Mesendoderm (in vitro differentiated cells): ENCODE measurements around the gene RMRP. TPM values are rescaled to one million over a fixed set of nuclear protein-coding genes. Genes with fewer than 3 reads are reported as not detected.

Experiments
- DNase-seq: peaks from one replicate; pipeline ENCODE4 v3.0.0; 2013
- H2AK5ac ChIP-seq: 2 replicates; pipeline ENCODE4 v1.6.1; 2013; ENCODE audit warnings: low read length, inconsistent platforms
- H2BK120ac ChIP-seq: 2 replicates; pipeline ENCODE4 v1.6.1; 2013; ENCODE audit warnings: low read depth, mild to moderate bottlenecking, low read length, moderate library complexity, mixed read lengths
- H2BK15ac ChIP-seq: replicated peaks from 2 replicates; pipeline ENCODE4 v1.6.1; 2013; ENCODE audit warnings: low read depth, mild to moderate bottlenecking, moderate library complexity
- H2BK5ac ChIP-seq: 2 replicates; pipeline ENCODE4 v1.6.1; 2013; ENCODE audit warnings: low read length, inconsistent platforms
- H3K18ac ChIP-seq: 2 replicates; pipeline ENCODE4 v1.6.1; 2013; ENCODE audit warnings: mild to moderate bottlenecking, low read length, mixed read lengths
- H3K23ac ChIP-seq: one replicate; pipeline ENCODE4 v1.6.1; 2013; ENCODE audit warnings: low read length
- H3K27ac ChIP-seq: 2 replicates; pipeline ENCODE4 v1.5.1; 2013; ENCODE audit warnings: low read depth, mild to moderate bottlenecking, inconsistent platforms, low read length, moderate library complexity
- H3K27me3 ChIP-seq: 2 replicates; pipeline ENCODE4 v1.6.1; 2013; ENCODE audit warnings: low read length, control low read depth, mild to moderate bottlenecking, inconsistent platforms; ENCODE audit not compliant: insufficient read depth, poor library complexity
- H3K36me3 ChIP-seq: 2 replicates; pipeline ENCODE4 v1.6.1; 2013; ENCODE audit warnings: low read length, inconsistent platforms; ENCODE audit not compliant: control insufficient read depth, insufficient read depth
- H3K4ac ChIP-seq: one replicate; pipeline ENCODE4 v1.6.1; 2013; ENCODE audit warnings: low read depth, mild to moderate bottlenecking, low read length, moderate library complexity
- H3K4me1 ChIP-seq: 2 replicates; pipeline ENCODE4 v1.6.1; 2013; ENCODE audit warnings: low read depth, low read length, inconsistent platforms; ENCODE audit not compliant: control insufficient read depth
- H3K4me2 ChIP-seq: 2 replicates; pipeline ENCODE4 v1.6.1; 2013; ENCODE audit warnings: low read length
- H3K4me3 ChIP-seq: 2 replicates; pipeline ENCODE4 v1.5.1; 2013; ENCODE audit warnings: mild to moderate bottlenecking, low read length
- H3K56ac ChIP-seq: one replicate; pipeline ENCODE4 v1.6.1; 2013; ENCODE audit warnings: low read length
- H3K79me1 ChIP-seq: 2 replicates; pipeline ENCODE4 v1.6.1; 2013; ENCODE audit warnings: low read length, inconsistent platforms
- H3K79me2 ChIP-seq: 2 replicates; pipeline ENCODE4 v1.6.1; 2013; ENCODE audit warnings: mild to moderate bottlenecking, low read length; ENCODE audit not compliant: control insufficient read depth, insufficient read depth
- H3K9ac ChIP-seq: 2 replicates; pipeline ENCODE4 v1.6.1; 2013; ENCODE audit warnings: low read length, inconsistent platforms
- H4K5ac ChIP-seq: one replicate; pipeline ENCODE4 v1.6.1; 2013; ENCODE audit warnings: low read length
- H4K8ac ChIP-seq: one replicate; pipeline ENCODE4 v1.6.1; 2013; ENCODE audit warnings: low read depth, mild to moderate bottlenecking, control low read depth, low read length, moderate library complexity
- WGBS: extraction: QIAGEN DNeasy Blood & Tissue Kit; methylation state at CpG from one replicate; pipeline ENCODE4 v1.1.7; 2013; ENCODE audit warnings: low lambda C conversion rate, missing lambda C conversion rate; ENCODE audit not compliant: insufficient coverage; ENCODE audit errors: extremely low coverage; 5-methylcytosine and 5-hydroxymethylcytosine counted together
- polyA plus RNA-seq, 2 experiments: library from polyadenylated mRNA; stranded (reverse); fragments of 200-250 nt; gene quantifications; one replicate each; pipeline ENCODE4 v1.2.3, GENCODE V29; 2013

RMRP gene
- not detected for polyA plus RNA-seq (2013, experiment 1 of 2)
- polyA plus RNA-seq (2013, experiment 2 of 2), result not detected

- no peak within 1 kb of the TSS for H2BK15ac ChIP-seq
- peak within 1 kb of the TSS; percentile 92 for H3K4me2 ChIP-seq
- peaks cover 4% of the 10 kb centered on the region for H3K36me3 ChIP-seq
- H3K79me1 ChIP-seq, result peaks cover 2% of the 10 kb centered on the region
- peak within 1 kb of the TSS; percentile 80 for H3K4me3 ChIP-seq
- no CpG with 5 or more reads among the region's 42 CpGs for WGBS
- no peaks in the 10 kb centered on the region for H3K27me3 ChIP-seq
- H2AK5ac ChIP-seq, result no peak within 1 kb of the TSS
- peak; percentile 100 for DNase-seq
- H4K5ac ChIP-seq, result no peak within 1 kb of the TSS
- peak within 1 kb of the TSS; percentile 73 for H3K4ac ChIP-seq
- H3K18ac ChIP-seq, result peak within 1 kb of the TSS; percentile 62
- H3K9ac ChIP-seq, result peak within 1 kb of the TSS; percentile 91
- H2BK120ac ChIP-seq, result no peak within 1 kb of the TSS
- H3K4me1 ChIP-seq, result no peaks in the 10 kb centered on the region
- H3K27ac ChIP-seq, result peak within 1 kb of the TSS; percentile 41
- H3K56ac ChIP-seq, result peak within 1 kb of the TSS; percentile 96
- no peaks in the 10 kb centered on the region for H3K79me2 ChIP-seq
- H3K23ac ChIP-seq, result no peak within 1 kb of the TSS
- no peak within 1 kb of the TSS for H4K8ac ChIP-seq
- H2BK5ac ChIP-seq, result peak within 1 kb of the TSS; percentile 31
Observed at GRCh38 chr9:35657546-35658136, at the start of gene RMRP. RMRP (minus strand) TSS chr9:35658019.

GRCh38 chr9:35706951-35707350, 49.1 kb upstream of the RMRP start:
- no peak overlapping the region for H3K27ac ChIP-seq
- H3K27me3 ChIP-seq, result no peaks in the 10 kb centered on the region
- H3K79me1 ChIP-seq, result no peaks in the 10 kb centered on the region
- H3K4me2 ChIP-seq, result no peak overlapping the region
- H3K18ac ChIP-seq, result no peak overlapping the region
- no peak overlapping the region for H3K4ac ChIP-seq
- H4K8ac ChIP-seq, result no peak overlapping the region
- H2BK15ac ChIP-seq, result no peak overlapping the region
- no peak overlapping the region for H2AK5ac ChIP-seq
- peaks cover 46% of the 10 kb centered on the region for H3K36me3 ChIP-seq
- no peak for DNase-seq
- no peaks in the 10 kb centered on the region for H3K4me1 ChIP-seq
- H2BK5ac ChIP-seq, result no peak overlapping the region
- no peak overlapping the region for H3K23ac ChIP-seq
- H2BK120ac ChIP-seq, result no peak overlapping the region
- no peak overlapping the region for H3K9ac ChIP-seq
- H4K5ac ChIP-seq, result no peak overlapping the region
- H3K79me2 ChIP-seq, result no peaks in the 10 kb centered on the region
- H3K4me3 ChIP-seq, result no peak overlapping the region
- WGBS, result no CpG with 5 or more reads among the region's 10 CpGs
- H3K56ac ChIP-seq, result no peak overlapping the region

DNA sequence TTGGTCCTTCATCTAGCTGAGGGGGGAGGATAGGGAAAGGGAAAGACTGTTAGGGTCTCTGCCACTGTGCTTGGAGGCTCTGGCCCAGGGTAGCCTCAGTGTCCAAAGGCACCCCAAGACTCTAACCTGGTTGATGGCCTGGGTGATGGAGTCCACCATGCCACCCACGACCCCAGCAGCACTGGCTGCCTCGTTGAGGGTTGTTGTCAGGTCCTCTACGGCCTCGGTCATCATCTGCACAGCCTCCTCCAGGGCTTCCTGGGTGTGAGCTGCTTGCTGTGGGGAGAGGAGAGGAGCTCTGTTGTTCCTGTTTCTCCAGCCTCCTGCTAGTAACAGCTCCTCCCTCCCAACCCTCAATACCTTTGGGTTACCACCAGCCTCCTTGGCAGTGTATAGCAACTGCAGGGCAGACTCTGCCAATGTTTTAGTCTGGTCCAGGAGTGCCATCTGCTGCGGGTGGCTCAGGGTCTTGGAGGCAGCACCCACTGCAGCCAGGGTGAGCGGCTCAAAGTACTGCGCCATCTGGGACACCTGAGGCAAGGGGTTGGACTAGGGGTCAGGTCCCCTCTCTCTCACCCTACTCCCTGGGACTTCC, 48.1 kb upstream of the RMRP start:
- WGBS, result no CpG with 5 or more reads among the region's 7 CpGs
- H3K4me1 ChIP-seq, result no peaks in the 10 kb centered on the region
- peaks cover 47% of the 10 kb centered on the region for H3K36me3 ChIP-seq
- H3K79me2 ChIP-seq, result no peaks in the 10 kb centered on the region
- H3K4me2 ChIP-seq, result no peak overlapping the region
- no peak overlapping the region for H3K56ac ChIP-seq
- no peak overlapping the region for H3K4ac ChIP-seq
- no peak overlapping the region for H3K23ac ChIP-seq
- H4K8ac ChIP-seq, result no peak overlapping the region
- H2AK5ac ChIP-seq, result no peak overlapping the region
- no peak overlapping the region for H2BK120ac ChIP-seq
- H3K4me3 ChIP-seq, result no peak overlapping the region
- no peak overlapping the region for H3K9ac ChIP-seq
- no peak overlapping the region for H2BK15ac ChIP-seq
- H3K27ac ChIP-seq, result no peak overlapping the region
- no peak overlapping the region for H2BK5ac ChIP-seq
- no peaks in the 10 kb centered on the region for H3K79me1 ChIP-seq
- no peak overlapping the region for H4K5ac ChIP-seq
- H3K18ac ChIP-seq, result no peak overlapping the region
- no peak for DNase-seq
- H3K27me3 ChIP-seq, result no peaks in the 10 kb centered on the region

DNA sequence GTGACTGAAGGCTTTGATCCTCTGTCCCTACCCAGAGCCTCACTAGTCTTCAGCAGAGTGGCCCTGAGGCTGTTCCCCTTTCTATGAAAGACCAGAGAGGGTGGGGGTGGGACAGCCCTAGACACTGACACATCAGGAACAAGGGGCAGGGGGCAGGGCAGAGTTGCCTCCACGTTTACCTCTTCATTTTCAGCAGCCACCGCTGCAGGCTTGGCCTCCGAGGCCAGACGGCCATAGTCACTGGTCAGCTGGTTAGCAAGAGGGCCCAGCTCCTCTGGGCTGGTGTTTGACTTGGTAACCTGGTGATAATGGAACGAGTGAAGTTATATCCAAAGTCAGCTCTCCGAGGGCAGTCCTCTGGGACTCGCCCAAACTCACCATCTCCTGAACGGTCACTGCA, 47.6 kb upstream of the RMRP start:
- H3K79me1 ChIP-seq, result no peaks in the 10 kb centered on the region
- H3K27ac ChIP-seq, result no peak overlapping the region
- no peak overlapping the region for H3K4me2 ChIP-seq
- H4K5ac ChIP-seq, result no peak overlapping the region
- no peaks in the 10 kb centered on the region for H3K79me2 ChIP-seq
- no peak overlapping the region for H3K4ac ChIP-seq
- H3K23ac ChIP-seq, result no peak overlapping the region
- H3K18ac ChIP-seq, result no peak overlapping the region
- WGBS, result no CpG with 5 or more reads among the region's 8 CpGs
- no peak for DNase-seq
- H3K36me3 ChIP-seq, result peaks cover 47% of the 10 kb centered on the region
- H2BK120ac ChIP-seq, result no peak overlapping the region
- H3K9ac ChIP-seq, result no peak overlapping the region
- no peak overlapping the region for H2BK15ac ChIP-seq
- H3K4me3 ChIP-seq, result no peak overlapping the region
- H2BK5ac ChIP-seq, result no peak overlapping the region
- no peak overlapping the region for H2AK5ac ChIP-seq
- H3K27me3 ChIP-seq, result no peaks in the 10 kb centered on the region
- H3K56ac ChIP-seq, result no peak overlapping the region
- no peaks in the 10 kb centered on the region for H3K4me1 ChIP-seq
- H4K8ac ChIP-seq, result no peak overlapping the region

DNA sequence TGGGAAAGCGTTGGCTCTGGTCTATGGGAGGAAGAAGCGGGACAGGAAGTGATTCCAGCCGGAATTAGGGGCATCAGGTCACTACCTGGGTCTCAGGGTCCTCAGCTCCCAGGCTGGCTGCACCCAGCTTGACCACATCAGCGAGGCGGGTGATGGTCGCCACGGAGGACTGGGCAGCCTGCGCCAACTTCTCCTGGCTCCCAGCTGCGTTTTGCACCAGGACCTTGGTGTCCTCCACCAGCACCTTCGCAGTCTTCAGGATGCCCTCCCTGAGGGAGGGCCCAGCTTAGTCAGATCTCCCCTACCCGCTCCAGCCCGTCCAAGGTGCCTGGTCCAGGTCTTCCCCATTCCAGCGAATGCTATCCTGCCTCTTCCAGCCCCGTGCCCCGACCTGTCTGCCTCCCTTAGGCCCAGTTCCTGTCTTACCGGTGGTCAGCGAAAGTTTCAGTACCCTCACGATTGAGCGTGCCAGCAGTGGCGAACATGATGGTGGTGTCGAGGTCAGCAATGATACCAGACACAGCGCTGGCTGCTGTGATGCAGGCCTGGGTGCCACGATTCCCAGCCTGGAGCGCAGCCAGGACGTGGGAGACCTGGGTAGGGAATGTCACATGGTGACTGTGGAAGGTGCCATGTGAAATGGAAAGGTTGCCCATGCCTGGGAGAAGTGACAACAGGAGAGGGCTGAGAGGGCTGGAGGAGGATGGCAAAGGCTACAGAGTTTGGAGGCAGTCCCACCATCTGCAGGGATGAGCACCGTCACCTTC, 46.3 kb upstream of the RMRP start:
- Histone ChIP-seq H3K4me2 (no peak overlapping the region), H3K4ac (no peak overlapping the region), H3K9ac (no peak overlapping the region), H3K4me1 (no peaks in the 10 kb centered on the region), H4K5ac (no peak overlapping the region), H3K27ac (no peak overlapping the region), H3K56ac (no peak overlapping the region), H3K4me3 (no peak overlapping the region), H3K23ac (no peak overlapping the region), H2AK5ac (no peak overlapping the region), H3K36me3 (peaks cover 53% of the 10 kb centered on the region), H4K8ac (no peak overlapping the region), H3K18ac (no peak overlapping the region), H3K79me2 (no peaks in the 10 kb centered on the region), H2BK15ac (no peak overlapping the region), H2BK5ac (no peak overlapping the region), H3K79me1 (no peaks in the 10 kb centered on the region), H3K27me3 (no peaks in the 10 kb centered on the region), H2BK120ac (no peak overlapping the region)
- DNase-seq, result no peak
- WGBS, result no CpG with 5 or more reads among the region's 26 CpGs
